COR-L47 (cell line): ENCODE data around the gene RPUSD3.
"Not testable (repeated sequence)": the region's sequence is repeated elsewhere in the genome, so short reads cannot be mapped to it uniquely, and the experiment has no call there.

Experiments
- DNase-seq: peaks from one replicate; lab custom pipeline; 2025; lab: John Stamatoyannopoulos, UW

Gene RPUSD3

GRCh38 chr3:9843715-9844438 is at the start of gene RPUSD3:
Gene RPUSD3, minus strand, starts transcription at chr3:9844008. Its CDS starts 18 bp downstream, at chr3:9843990.
- peak; percentile 68 for DNase-seq

- no peak for DNase-seq
These were observed 47.3 kb upstream of the RPUSD3 start for GRCh38 chr3:9891072-9891622.

- DNase-seq: peak; percentile 47
These were observed 46.7 kb upstream of the RPUSD3 start, which contains the start of gene JAGN1 for GRCh38 chr3:9890249-9891071. Gene JAGN1, plus strand, starts transcription at chr3:9890610. Its CDS starts 113 bp downstream, at chr3:9890723.

- no peak for DNase-seq
These were observed 45.6 kb upstream of the RPUSD3 start for GRCh38 chr3:9889405-9889804.

- DNase-seq: no peak
These were observed 44.7 kb upstream of the RPUSD3 start for GRCh38 chr3:9888540-9888939.

GRCh38 chr3:9887480-9887879 is 43.7 kb upstream of the RPUSD3 start:
- DNase-seq: no peak

- no peak for DNase-seq
These were observed 42.5 kb upstream of the RPUSD3 start for GRCh38 chr3:9886328-9886727.

- no peak for DNase-seq
These were observed 40.9 kb upstream of the RPUSD3 start for GRCh38 chr3:9884555-9885165.

GRCh38 chr3:9883706-9884554 is 40.1 kb upstream of the RPUSD3 start:
- no peak for DNase-seq

- no peak for DNase-seq
These were observed 37.6 kb upstream of the RPUSD3 start for GRCh38 chr3:9881441-9881840.

- DNase-seq: no peak
These were observed 36.2 kb upstream of the RPUSD3 start, which contains the start of gene CIDEC for GRCh38 chr3:9879830-9880549. Gene CIDEC, minus strand, starts transcription at chr3:9880253. Its CDS starts 1,767 bp downstream, at chr3:9878486.

- no peak for DNase-seq
These were observed 34.9 kb upstream of the RPUSD3 start for GRCh38 chr3:9878700-9879099.

- no peak for DNase-seq
These were observed 33.2 kb upstream of the RPUSD3 start for GRCh38 chr3:9876991-9877390.

- not testable (repeated sequence) for DNase-seq
These were observed 32.4 kb upstream of the RPUSD3 start for GRCh38 chr3:9876255-9876654.

GRCh38 chr3:9875448-9875847 is 31.6 kb upstream of the RPUSD3 start:
- no peak for DNase-seq

- DNase-seq: not testable (repeated sequence)
These were observed 28.3 kb upstream of the RPUSD3 start for GRCh38 chr3:9872067-9872466.

- DNase-seq: no peak
These were observed 27.2 kb upstream of the RPUSD3 start for GRCh38 chr3:9870978-9871377.

- DNase-seq: no peak
These were observed 26.1 kb upstream of the RPUSD3 start for GRCh38 chr3:9869955-9870354.

GRCh38 chr3:9867106-9867505 is 23.3 kb upstream of the RPUSD3 start:
- DNase-seq: no peak

GRCh38 chr3:9866639-9867038 is 22.8 kb upstream of the RPUSD3 start:
- DNase-seq: no peak
